H9 (cell line): ENCODE measurements around the gene RBM4B. TPM values are rescaled to one million over a fixed set of nuclear protein-coding genes. Genes with fewer than 3 reads are reported as not detected.

ENCODE experiments used
- DNase-seq: peaks from one replicate; pipeline ENCODE4 v3.0.0-alpha.2; 2017
- H2AFZ ChIP-seq: one replicate; pipeline ENCODE4 v1.6.1; 2013; ENCODE audit warnings: mild to moderate bottlenecking, low read length, control low read depth, moderate library complexity
- H2AK5ac ChIP-seq: 2 replicates; pipeline ENCODE4 v1.6.1; 2013; ENCODE audit warnings: low read length, control low read depth, mixed read lengths; ENCODE audit not compliant: insufficient read length
- H2BK120ac ChIP-seq: one replicate; pipeline ENCODE4 v1.6.1; 2013; ENCODE audit warnings: low read depth, mild to moderate bottlenecking, low read length, control low read depth, inconsistent platforms; ENCODE audit not compliant: poor library complexity, severe bottlenecking
- H2BK12ac ChIP-seq: 2 replicates; pipeline ENCODE4 v1.6.1; 2013; ENCODE audit warnings: low read length, control low read depth, mixed read lengths, low read depth; ENCODE audit not compliant: insufficient read length
- H2BK15ac ChIP-seq: 2 replicates; pipeline ENCODE4 v1.6.1; 2013; ENCODE audit warnings: low read depth, low read length, control low read depth
- H2BK20ac ChIP-seq: one replicate; pipeline ENCODE4 v1.6.1; 2013; ENCODE audit warnings: low read depth, mild to moderate bottlenecking, low read length, control low read depth, inconsistent platforms; ENCODE audit not compliant: poor library complexity, severe bottlenecking
- H2BK5ac ChIP-seq: 2 replicates; pipeline ENCODE4 v1.6.1; 2013; ENCODE audit warnings: low read length, control low read depth, mixed read lengths; ENCODE audit not compliant: insufficient read length
- H3K14ac ChIP-seq: 2 replicates; pipeline ENCODE4 v1.6.1; 2013; ENCODE audit warnings: low read length, control low read depth; ENCODE audit not compliant: insufficient read depth
- H3K18ac ChIP-seq: 2 replicates; pipeline ENCODE4 v1.6.1; 2013; ENCODE audit warnings: low read depth, mild to moderate bottlenecking, mixed read lengths, low read length, control low read depth; ENCODE audit not compliant: insufficient read length
- H3K23ac ChIP-seq: 2 replicates; pipeline ENCODE4 v1.6.1; 2013; ENCODE audit warnings: low read length, control low read depth, mixed read lengths, low read depth; ENCODE audit not compliant: insufficient read length
- H3K23me2 ChIP-seq: 2 replicates; pipeline ENCODE4 v1.6.1; 2013; ENCODE audit warnings: low read depth, mild to moderate bottlenecking, mixed read lengths, low read length, control low read depth; ENCODE audit not compliant: insufficient read length, poor library complexity, severe bottlenecking
- H3K27ac ChIP-seq: 2 replicates; pipeline ENCODE4 v1.5.1; 2013; ENCODE audit warnings: low read length, control low read depth, mixed read lengths, low read depth; ENCODE audit not compliant: insufficient read length
- H3K27me3 ChIP-seq: 2 replicates; pipeline ENCODE4 v1.6.1; 2013; ENCODE audit warnings: low read length, control low read depth, inconsistent platforms; ENCODE audit not compliant: insufficient read depth
- H3K4ac ChIP-seq: 2 replicates; pipeline ENCODE4 v1.6.1; 2013; ENCODE audit warnings: low read depth, mild to moderate bottlenecking, control low read depth, inconsistent platforms, low read length, moderate library complexity
- H3K4me1 ChIP-seq: 2 replicates; pipeline ENCODE4 v1.6.1; 2013; ENCODE audit warnings: low read length, control low read depth, inconsistent platforms; ENCODE audit not compliant: insufficient read depth
- H3K4me2 ChIP-seq: 2 replicates; pipeline ENCODE4 v1.6.1; 2013; ENCODE audit warnings: low read length, control low read depth, mixed read lengths; ENCODE audit not compliant: insufficient read length, insufficient read depth
- H3K56ac ChIP-seq: 2 replicates; pipeline ENCODE4 v1.6.1; 2013; ENCODE audit warnings: low read depth, mild to moderate bottlenecking, mixed read lengths, low read length, control low read depth; ENCODE audit not compliant: insufficient read length
- H3K79me1 ChIP-seq: 2 replicates; pipeline ENCODE4 v1.6.1; 2013; ENCODE audit warnings: low read depth, mild to moderate bottlenecking, moderate library complexity, low read length, control low read depth, inconsistent platforms; ENCODE audit not compliant: insufficient read depth, poor library complexity, severe bottlenecking
- H3K79me2 ChIP-seq: 2 replicates; pipeline ENCODE4 v1.6.1; 2013; ENCODE audit warnings: low read length, control low read depth, inconsistent platforms; ENCODE audit not compliant: insufficient read depth
- H3K9ac ChIP-seq: 2 replicates; pipeline ENCODE4 v1.6.1; 2013; ENCODE audit warnings: low read length, control low read depth, mixed read lengths; ENCODE audit not compliant: insufficient read length; ENCODE audit errors: extremely low read depth
- H3K9me3 ChIP-seq: one replicate; pipeline ENCODE4 v1.6.1; 2013; ENCODE audit warnings: low read depth, low read length, inconsistent platforms; ENCODE audit not compliant: control insufficient read depth
- H3T11ph ChIP-seq: one replicate; pipeline ENCODE4 v1.6.1; 2013; ENCODE audit warnings: mild to moderate bottlenecking, low read length, control low read depth, inconsistent platforms
- H4K20me1 ChIP-seq: one replicate; pipeline ENCODE4 v1.6.1; 2013; ENCODE audit not compliant: control insufficient read depth, insufficient read length, insufficient read depth
- H4K5ac ChIP-seq: 2 replicates; pipeline ENCODE4 v1.6.1; 2013; ENCODE audit warnings: low read depth, mild to moderate bottlenecking, mixed read lengths, low read length, control low read depth; ENCODE audit not compliant: insufficient read length
- H4K8ac ChIP-seq: replicated peaks from 2 replicates; pipeline ENCODE4 v1.6.1; 2013; ENCODE audit warnings: low read length, control low read depth, mixed read lengths, low read depth; ENCODE audit not compliant: insufficient read length
- H4K91ac ChIP-seq: 2 replicates; pipeline ENCODE4 v1.6.1; 2013; ENCODE audit warnings: low read depth, mild to moderate bottlenecking, moderate library complexity, mixed read lengths, low read length, control low read depth; ENCODE audit not compliant: insufficient read length
- H3K27ac Mint-ChIP-seq, 3 experiments: 2 replicates in 2 of 3; 3 replicates in 1 of 3; pipeline ENCODE4 v1.8.0; 2020 to 2021; ENCODE audit warnings: mixed read lengths in 3 of 3, mild to moderate bottlenecking in 1 of 3, moderate library complexity in 1 of 3
- H3K27me3 Mint-ChIP-seq: 2 replicates; pipeline ENCODE4 v1.8.0; 2021; ENCODE audit warnings: low read depth, mild to moderate bottlenecking, moderate library complexity, mixed read lengths
- H3K36me3 Mint-ChIP-seq, 3 experiments: 2 replicates in 2 of 3; 3 replicates in 1 of 3; pipeline ENCODE4 v1.8.0; 2020 to 2021; ENCODE audit warnings: low read depth in 3 of 3, mixed read lengths in 3 of 3; ENCODE audit not compliant: insufficient read depth in 1 of 3
- H3K4me1 Mint-ChIP-seq, 2 experiments: 2 replicates each; pipeline ENCODE4 v1.8.0; 2020; ENCODE audit warnings: mixed read lengths in 2 of 2
- H3K4me3 Mint-ChIP-seq, 2 experiments: 2 replicates in 1 of 2; 3 replicates in 1 of 2; pipeline ENCODE4 v1.8.0; 2020 to 2021; ENCODE audit warnings: mild to moderate bottlenecking in 2 of 2, mixed read lengths in 2 of 2, moderate library complexity in 1 of 2
- H3K9me3 Mint-ChIP-seq, 2 experiments: 2 replicates in 1 of 2; 3 replicates in 1 of 2; pipeline ENCODE4 v1.8.0; 2020; ENCODE audit warnings: mild to moderate bottlenecking in 2 of 2, mixed read lengths in 2 of 2, moderate library complexity in 1 of 2
- CTCF ChIP-seq: fragments of 200-600 bp; sonication (generic); conservative IDR thresholded peaks from 3 replicates; pipeline ENCODE4 v1.8.0; 2021; ENCODE audit warnings: antibody characterized with exemption, mild to moderate bottlenecking
- WGBS: extraction: QIAGEN DNeasy Blood & Tissue Kit; methylation state at CpG from one replicate; pipeline ENCODE4 v1.1.7; 2013; ENCODE audit warnings: missing lambda C conversion rate, low lambda C conversion rate, mixed read lengths; ENCODE audit not compliant: insufficient read length; ENCODE audit errors: extremely low coverage; 5-methylcytosine and 5-hydroxymethylcytosine counted together
- total RNA-seq: library from RNA; stranded (reverse); gene quantifications from 2 replicates; pipeline ENCODE4 v1.2.1, GENCODE V29; 2021

RBM4B gene
- total RNA-seq, 1 experiment from 2014 or later = 34.0 TPM

GRCh38 chr11:66701432-66702240 lies 23.9 kb upstream of the RBM4B start:
- WGBS = no CpG with 5 or more reads among the region's 10 CpGs
- Histone ChIP-seq H3K27me3 (no peaks in the 10 kb centered on the region), H3K4me2 (no peak overlapping the region), H2BK120ac (no peak overlapping the region), H3K27ac (no peak overlapping the region), H2BK20ac (no peak overlapping the region), H2AFZ (no peak overlapping the region), H3K79me2 (no peaks in the 10 kb centered on the region), H3K23ac (no peak overlapping the region), H3K23me2 (no peaks in the 10 kb centered on the region), H2BK12ac (no peak overlapping the region), H3K9ac (no peak overlapping the region), H2BK15ac (no peak overlapping the region), H4K91ac (no peak overlapping the region), H2AK5ac (no peak overlapping the region), H3K56ac (no peak overlapping the region), H4K5ac (no peak overlapping the region), H2BK5ac (no peak overlapping the region), H3K4ac (no peak overlapping the region), H4K20me1 (no peaks in the 10 kb centered on the region), H3K18ac (no peak overlapping the region), H3T11ph (no peak overlapping the region), H3K9me3 (no peaks in the 10 kb centered on the region), H4K8ac (no peak overlapping the region), H3K14ac (no peak overlapping the region), H3K79me1 (no peaks in the 10 kb centered on the region), H3K4me1 (no peaks in the 10 kb centered on the region)
- peaks cover 22 to 77% (median 76%) of the 10 kb centered on the region in 3 experiments; a peak in 6 of 7 replicates for H3K36me3 Mint-ChIP-seq
- no peak for TF ChIP-seq CTCF
- no peaks in the 10 kb centered on the region for H3K4me1 Mint-ChIP-seq
- no peak for DNase-seq
- H3K27ac Mint-ChIP-seq = peak overlapping the region; percentile 17 to 74 (median 61); a peak in 5 of 7 replicates
- no peaks in the 10 kb centered on the region for H3K9me3 Mint-ChIP-seq
- H3K4me3 Mint-ChIP-seq = no peak overlapping the region; a peak in 1 of 5 replicates
- H3K27me3 Mint-ChIP-seq = no peaks in the 10 kb centered on the region
